ENCODE measurements around the gene NFKB2.

The NFKB2 gene

DNA sequence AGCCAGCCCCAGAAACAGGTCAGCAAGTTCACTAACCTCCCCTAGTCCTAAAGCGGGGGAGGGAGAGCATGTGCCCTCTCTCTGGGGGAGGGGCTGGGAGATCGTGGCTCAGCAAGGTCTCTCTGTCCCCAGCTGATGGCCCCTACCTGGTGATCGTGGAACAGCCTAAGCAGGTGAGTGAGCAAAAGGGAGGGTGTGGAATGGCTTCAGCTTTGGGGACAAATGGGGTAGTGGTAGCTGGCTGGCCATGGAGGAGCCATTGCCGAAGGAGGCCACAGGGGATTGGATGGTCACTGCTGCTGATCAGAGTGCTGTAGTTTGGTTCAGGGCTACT is 779 bp downstream of the NFKB2 start:
- DNase-seq: no peak

GRCh38 chr10:102396730-102397151 is 1.2 kb downstream of the NFKB2 start:
- DNase-seq: no peak

GRCh38 chr10:102397222-102398171 is 2.0 kb downstream of the NFKB2 start:
- no peak for DNase-seq

DNA sequence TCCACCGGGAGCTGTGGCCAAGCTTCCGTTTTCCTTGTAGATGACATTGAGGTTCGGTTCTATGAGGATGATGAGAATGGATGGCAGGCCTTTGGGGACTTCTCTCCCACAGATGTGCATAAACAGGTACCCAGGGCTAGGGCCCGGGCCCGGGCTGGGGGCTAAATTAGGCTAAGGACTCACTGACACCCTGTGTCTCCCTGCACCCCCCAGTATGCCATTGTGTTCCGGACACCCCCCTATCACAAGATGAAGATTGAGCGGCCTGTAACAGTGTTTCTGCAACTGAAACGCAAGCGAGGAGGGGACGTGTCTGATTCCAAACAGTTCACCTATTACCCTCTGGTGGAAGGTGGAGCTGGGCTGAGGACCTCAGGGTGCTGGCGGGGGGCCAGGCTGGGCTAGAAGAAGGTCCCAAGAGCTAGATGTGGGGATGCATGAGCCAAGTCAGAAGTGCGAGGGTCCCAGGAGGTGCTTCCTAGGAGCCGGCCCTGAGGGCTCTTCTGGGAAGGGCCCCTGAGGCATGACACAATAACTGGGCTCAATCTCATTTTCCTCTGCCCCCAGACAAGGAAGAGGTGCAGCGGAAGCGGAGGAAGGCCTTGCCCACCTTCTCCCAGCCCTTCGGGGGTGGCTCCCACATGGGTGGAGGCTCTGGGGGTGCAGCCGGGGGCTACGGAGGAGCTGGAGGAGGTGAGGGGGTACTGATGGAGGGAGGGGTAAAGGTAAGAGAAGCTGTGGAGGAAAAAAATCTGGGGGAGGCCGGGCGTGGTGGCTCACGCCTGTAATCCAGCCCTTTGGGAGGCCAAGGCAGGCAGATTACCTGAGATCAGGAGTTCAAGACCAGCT is 2.9 kb downstream of the NFKB2 start:
- DNase-seq: no peak

DNA sequence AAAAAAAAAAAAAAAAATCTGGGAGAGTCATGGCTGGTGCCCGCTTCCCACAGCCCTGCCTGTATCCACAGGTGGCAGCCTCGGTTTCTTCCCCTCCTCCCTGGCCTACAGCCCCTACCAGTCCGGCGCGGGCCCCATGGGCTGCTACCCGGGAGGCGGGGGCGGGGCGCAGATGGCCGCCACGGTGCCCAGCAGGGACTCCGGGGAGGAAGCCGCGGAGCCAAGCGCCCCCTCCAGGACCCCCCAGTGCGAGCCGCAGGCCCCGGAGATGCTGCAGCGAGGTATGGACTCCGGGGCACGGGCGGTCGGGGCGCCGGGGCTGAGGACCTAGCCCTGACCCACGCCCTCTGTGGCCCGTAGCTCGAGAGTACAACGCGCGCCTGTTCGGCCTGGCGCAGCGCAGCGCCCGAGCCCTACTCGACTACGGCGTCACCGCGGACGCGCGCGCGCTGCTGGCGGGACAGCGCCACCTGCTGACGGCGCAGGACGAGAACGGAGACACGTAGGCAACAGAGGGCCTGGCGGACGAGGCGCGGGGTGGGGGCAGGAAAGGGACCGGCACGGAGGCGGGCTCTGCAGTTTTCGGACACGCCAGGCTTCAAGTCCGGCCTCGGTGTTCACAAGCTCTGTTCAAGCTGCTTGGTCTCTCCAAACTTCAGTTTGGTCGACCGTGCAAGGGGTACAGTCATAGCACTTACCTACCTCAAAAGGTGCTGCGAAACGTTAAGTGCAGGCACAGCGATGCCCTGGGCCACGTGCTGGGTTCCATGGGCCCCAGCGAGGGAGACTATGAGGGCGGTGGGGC is 3.9 kb downstream of the NFKB2 start:
- DNase-seq: peak; percentile 82

- no peak for DNase-seq
These were observed 4.6 kb downstream of the NFKB2 start for GRCh38 chr10:102400076-102400475.

GRCh38 chr10:102400598-102401341 is 5.3 kb downstream of the NFKB2 start:
- no peak for DNase-seq

DNA sequence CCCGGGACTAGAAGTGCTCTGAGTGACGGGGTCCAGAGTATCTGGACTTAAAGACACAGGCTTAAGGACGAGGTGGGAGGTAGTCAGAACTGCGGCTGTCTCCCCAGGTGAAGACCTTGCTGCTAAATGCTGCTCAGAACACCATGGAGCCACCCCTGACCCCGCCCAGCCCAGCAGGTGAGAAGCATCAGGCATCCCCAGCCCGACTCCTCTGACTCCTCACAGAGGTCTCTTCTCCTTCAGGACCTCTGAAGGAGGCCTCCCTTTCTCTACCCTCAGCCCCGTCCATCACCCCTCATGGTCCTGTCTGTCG is 5.8 kb downstream of the NFKB2 start:
- no peak for DNase-seq

GRCh38 chr10:102401735-102402511 is 6.4 kb downstream of the NFKB2 start:
- peak; percentile 46 for DNase-seq

DNA sequence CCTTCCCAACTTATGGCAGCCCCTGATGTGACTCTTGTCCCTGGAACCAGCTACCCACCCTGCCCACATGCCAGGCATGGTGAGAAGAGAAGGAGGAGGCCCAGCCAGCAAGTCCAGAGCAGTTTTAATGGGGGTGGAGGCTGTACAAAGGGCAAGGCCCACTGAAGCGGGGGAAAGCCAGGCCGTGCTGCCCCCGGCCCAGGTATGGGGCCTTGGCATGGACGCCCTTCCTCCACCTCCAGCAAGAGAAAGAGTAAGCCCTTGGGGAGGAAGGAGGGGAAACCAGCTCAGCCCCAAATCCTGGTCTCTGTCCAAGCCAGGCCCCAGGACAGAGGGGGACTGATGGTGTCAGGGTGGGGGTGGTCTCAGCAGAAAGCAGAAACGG is 7.0 kb downstream of the NFKB2 start:
- DNase-seq: no peak

DNA sequence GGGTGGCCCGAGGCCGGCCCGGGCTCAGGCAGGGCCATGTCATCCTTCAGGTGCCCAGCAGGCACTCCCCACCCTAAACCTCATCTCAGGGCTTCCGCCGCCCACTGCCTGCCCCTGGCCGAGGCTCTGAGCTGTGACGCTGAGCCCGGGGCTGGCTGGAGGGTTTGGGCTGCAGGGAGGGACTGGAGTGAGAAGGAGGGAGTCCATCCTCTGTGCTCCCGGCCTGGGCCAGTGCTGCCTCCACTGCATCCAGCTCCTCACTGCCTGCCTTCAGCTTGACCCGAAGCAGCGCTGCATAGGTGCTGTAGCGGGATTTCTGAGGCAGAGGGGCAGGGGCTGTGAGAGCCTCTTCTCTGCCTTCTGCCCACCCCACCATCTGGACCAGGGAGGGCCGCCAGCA is 7.6 kb downstream of the NFKB2 start:
- DNase-seq: no peak

DNA sequence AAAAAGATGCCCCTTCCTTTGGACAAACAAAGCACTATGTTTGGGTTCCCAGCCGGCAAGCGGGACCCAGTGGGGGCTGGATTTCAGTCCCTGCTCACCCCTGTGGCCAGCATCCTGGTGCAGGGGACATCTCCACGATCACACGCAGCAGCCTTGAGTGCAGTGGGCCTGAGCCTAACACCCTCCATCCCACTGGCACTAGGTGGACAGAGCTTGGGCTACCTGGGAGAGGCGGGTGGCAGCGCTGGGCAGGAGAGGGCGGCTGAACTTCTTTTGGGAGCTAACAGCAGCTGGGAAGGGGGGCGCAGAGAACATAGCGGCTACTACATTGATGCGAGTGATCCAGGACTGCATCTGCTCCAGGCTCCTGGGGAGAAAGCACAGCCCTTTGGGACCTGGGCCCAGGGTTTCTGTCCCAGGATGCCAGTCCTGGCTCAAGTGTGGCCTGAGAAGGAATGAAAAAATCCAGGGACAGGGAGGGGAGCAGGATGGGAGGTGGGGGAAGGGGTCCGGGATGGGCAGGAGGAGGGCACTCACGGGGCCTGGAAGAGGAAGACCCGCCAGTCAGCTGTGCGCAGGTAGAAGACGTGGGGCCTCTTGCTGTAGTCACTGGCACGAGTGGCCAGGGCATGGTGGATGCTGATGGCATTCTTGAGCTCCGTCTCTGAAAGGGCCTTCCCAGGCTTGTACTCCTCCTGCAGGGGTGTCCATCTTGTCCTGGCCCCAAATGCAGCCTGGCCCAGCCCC is 9.0 kb downstream of the NFKB2 start:
- DNase-seq: no peak

- no peak for DNase-seq
These were observed 9.6 kb downstream of the NFKB2 start for GRCh38 chr10:102405108-102405571.

GRCh38 chr10:102405632-102406031 is 10.1 kb downstream of the NFKB2 start:
- no peak for DNase-seq

DNA sequence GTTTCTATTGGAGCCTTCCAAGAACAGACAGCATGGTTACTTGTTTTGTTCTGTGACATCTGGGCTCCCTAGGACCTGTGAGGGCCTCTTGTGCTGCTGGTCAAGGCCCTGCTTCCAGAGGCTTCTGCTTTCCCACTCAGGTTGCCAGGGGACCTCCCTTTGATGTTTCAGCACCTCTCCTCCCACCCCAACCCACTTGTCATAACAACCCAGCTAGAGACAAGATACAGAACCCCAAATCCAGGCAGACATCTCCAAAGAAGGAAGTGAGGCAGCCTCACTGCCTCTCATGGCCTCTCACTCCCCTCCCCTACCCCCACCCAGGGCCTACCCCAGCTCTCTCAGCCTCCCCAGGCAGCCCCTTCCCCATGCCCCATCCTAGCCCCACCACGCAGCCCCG is 11.3 kb downstream of the NFKB2 start:
- no peak for DNase-seq

GRCh38 chr10:102407425-102408130 is 12.1 kb downstream of the NFKB2 start:
- DNase-seq: no peak

DNA sequence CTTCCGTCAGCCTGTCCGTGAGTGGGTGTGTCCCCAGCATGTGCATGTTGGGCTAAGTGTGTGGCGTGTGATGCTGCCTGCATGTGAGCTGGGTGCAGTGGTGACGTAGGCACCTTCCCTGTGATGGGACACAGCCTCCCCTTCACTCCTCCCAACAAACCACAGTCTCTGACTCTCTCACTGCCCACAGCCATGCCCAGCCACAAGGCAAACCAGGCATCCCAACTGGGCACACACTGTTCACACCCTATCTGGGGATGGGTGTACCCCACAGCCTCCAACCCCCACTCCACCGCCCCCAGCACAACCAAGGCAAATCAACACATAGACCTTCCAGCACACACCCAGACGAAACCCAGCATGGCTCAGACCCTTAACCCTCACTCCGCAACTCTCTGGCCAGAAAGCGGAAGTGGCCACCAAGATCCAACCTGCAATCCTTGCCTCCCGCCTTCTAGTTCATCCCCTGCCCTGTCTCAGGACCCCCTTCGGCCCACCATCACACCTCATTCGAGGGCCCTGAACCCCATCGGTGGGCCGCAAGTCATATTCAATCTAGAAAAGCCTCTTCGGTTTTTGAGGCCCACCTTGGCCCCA is 12.7 kb downstream of the NFKB2 start:
- no peak for DNase-seq

GRCh38 chr10:102408728-102409603 is 13.5 kb downstream of the NFKB2 start:
- peak; percentile 43 for DNase-seq

Data from fibroblast of upper back skin (primary cell).